SK-N-SH treated with all-trans-retinoic acid at 6 μM for 48 hours (cell line): ENCODE measurements around the gene DNAH3.

ENCODE experiments used
- BACH2 ChIP-seq: fragments of 250-450 bp; sonication (Bioruptor Pico); IDR thresholded peaks from 2 replicates; pipeline ENCODE4 v1.9.0; 2021; ENCODE audit warnings: mild to moderate bottlenecking, borderline replicate concordance
- ZFP30 ChIP-seq: fragments of 450-650 bp; formaldehyde crosslinking; IDR thresholded peaks from 2 replicates; pipeline ENCODE4 v1.5.0; 2022; ENCODE audit warnings: mild to moderate bottlenecking, moderate library complexity
- TF ChIP-seq, protein P1 (sequence below): fragments of 250-450 bp; sonication (Bioruptor Pico); IDR thresholded peaks from 2 replicates; pipeline ENCODE4 v1.8.0; 2020; ENCODE audit warnings: mild to moderate bottlenecking, moderate library complexity, borderline replicate concordance

DNA sequence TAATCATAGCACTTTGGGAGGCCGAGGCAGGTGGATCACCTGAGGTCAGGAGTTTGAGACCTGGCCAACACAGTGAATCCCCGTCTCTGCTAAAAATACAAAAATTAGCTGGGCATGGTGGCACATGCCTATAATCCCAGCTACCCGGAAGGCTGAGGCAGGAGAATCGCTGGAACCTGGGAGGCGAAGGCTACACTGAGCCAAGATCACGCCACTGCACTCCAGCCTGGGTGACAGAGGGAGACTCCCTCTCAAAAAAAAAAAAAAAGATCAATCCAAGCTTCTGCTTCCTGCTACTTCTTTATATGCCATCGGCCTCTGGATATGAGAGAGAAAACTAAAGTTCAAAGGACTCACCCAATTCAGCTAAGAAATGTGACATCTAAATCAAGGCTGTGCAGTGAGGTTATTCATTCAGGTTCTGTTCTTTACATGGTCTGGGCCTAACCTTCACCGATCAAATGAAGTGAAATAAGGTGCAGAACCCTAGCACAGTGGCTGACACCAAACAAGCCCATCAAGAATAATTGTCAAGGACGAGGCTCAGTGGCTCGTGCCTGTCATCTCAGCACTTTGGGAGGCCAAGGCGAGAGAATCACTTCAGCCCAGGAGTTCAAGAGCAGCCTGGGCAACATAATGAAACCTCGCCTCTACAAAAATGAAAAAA lies 35.1 kb upstream of the DNAH3 start:
- TF ChIP-seq, protein P1, sequence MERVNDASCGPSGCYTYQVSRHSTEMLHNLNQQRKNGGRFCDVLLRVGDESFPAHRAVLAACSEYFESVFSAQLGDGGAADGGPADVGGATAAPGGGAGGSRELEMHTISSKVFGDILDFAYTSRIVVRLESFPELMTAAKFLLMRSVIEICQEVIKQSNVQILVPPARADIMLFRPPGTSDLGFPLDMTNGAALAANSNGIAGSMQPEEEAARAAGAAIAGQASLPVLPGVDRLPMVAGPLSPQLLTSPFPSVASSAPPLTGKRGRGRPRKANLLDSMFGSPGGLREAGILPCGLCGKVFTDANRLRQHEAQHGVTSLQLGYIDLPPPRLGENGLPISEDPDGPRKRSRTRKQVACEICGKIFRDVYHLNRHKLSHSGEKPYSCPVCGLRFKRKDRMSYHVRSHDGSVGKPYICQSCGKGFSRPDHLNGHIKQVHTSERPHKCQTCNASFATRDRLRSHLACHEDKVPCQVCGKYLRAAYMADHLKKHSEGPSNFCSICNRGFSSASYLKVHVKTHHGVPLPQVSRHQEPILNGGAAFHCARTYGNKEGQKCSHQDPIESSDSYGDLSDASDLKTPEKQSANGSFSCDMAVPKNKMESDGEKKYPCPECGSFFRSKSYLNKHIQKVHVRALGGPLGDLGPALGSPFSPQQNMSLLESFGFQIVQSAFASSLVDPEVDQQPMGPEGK, result no peak
- TF ChIP-seq BACH2 (CRISPR knock-in tag) (no peak), ZFP30 (no peak)
